CD4-positive, alpha-beta T cell treated with Interleukin-12 subunit alpha and Interleukin-12 subunit beta, for 1 hour (primary cell): Measurements from ENCODE around the gene MSS51.

Experiments
- DNase-seq: peaks from one replicate; pipeline ENCODE4 v3.0.0-alpha.2; 2020

MSS51 gene

DNA sequence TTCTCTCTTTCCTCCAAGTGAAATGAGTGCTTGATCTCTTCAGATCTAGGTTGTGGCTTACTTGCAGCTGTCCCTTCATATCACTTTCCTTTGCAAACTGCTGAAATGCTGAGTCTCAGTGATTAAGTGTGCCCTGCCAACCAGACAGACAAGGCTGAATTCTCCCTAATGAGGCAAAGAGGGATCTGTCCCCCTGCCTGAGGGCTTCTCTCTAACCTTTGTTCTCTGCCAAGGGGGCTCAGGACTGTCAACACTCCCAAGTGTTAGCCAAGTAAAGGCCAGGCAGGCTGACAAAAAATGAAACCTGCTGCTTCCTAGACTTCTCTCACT, at the start of gene MSS51:
TSS of gene MSS51 (minus strand) at position 24 of the 330 bp plus-strand sequence. CDS start 5,277 bp downstream, outside the sequence.
- DNase-seq = no peak

GRCh38 chr10:73480158-73480557, 46.8 kb upstream of the MSS51 start:
- DNase-seq = no peak

DNA sequence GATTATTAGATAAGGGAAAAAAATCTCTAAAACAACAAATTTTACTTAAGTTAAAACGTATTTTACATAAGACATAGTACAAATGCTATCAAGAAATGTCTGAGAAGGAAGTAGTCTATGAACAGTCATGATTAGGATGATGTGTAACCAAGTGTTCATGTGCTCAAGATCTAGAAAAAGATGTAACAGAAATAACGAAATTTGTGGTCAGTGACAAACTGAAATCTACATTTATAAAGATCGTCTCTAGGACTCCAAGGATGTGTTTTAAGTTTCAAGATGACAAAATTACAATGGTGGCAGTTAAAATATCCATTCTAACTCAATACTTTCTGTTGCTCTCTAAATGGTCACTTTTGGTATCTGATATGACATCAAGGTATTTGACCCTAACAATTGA, 45.3 kb upstream of the MSS51 start:
- no peak for DNase-seq

- DNase-seq = no peak
Observed at GRCh38 chr10:73471226-73471625, 37.9 kb upstream of the MSS51 start.

- DNase-seq = no peak
Observed at GRCh38 chr10:73469579-73469978, 36.2 kb upstream of the MSS51 start.

DNA sequence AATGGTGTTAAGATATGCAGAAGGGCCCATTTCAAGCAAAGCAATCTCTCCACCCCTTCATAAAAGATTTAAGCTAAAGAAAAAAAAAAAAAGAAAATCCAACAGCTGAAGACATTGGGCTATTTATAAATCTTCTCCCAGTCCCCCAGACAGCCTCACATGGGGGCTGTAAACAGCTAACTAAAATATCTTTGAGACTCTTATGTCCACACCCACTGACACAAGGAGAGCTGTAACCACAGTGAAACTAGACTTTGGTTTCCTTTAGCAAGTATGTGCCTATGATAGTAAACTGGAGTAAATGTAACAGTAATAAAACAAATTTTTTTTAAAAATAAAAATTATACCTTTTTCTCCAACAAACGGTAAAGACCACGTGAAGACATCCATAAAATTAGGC, 33.8 kb upstream of the MSS51 start:
- no peak for DNase-seq

DNA sequence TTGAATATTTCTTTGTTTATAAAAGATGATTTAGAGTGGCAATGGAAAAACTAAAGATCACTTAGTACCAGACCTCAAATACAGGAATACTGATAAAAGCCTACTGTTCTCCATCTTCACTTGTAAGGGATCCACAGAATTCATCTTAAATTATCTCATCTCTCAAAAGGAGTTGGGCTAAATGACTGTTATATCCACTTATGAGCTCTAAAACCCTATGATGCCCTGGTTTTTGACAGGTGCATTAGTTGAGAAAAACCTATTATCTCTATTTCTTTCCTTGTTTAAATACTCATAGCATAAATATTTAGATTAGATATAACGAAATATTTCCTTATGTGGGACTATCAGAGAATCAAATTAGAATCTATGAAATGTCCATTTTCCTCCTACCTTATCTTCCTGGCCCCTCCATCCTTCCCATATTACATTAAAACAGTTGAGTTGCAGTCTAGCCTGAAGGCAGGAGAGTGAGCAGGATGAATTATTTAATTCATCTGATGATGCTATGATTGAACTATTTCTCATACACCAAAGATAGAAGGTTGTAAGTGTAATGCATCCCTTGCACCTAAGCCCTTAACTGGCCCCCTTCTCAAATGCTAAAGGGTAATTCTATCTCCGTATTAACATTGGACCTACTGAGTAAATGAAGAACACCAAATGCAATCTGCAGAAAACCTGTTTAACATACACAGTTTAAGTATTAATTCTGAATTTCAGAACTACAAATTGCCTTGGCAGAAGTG, 32.8 kb upstream of the MSS51 start:
- DNase-seq = no peak

GRCh38 chr10:73460897-73461296, 27.5 kb upstream of the MSS51 start:
- DNase-seq = no peak

GRCh38 chr10:73459683-73460314, 26.4 kb upstream of the MSS51 start:
- no peak for DNase-seq

- DNase-seq = no peak
Observed at GRCh38 chr10:73456187-73456890, 23.0 kb upstream of the MSS51 start.

- no peak for DNase-seq
Observed at GRCh38 chr10:73449113-73449512, 15.8 kb upstream of the MSS51 start.

DNA sequence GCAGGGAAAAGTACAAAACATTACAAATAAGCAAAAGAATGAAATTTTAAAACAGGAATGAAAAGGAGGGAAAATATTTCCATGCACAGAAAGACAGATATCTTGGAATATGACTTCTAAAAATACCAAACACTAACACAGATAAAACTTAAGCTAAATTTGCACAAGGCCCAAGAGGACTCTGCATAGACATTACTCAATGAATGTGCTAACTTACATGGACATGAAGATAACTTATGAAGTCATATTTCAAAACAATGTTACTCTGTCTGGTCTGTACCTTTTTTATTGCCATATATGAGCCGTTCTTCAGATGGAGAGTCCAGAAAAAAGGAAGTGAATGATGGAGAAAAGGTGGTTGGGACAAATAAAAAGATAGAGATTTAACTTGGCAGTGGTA, 15.0 kb upstream of the MSS51 start:
- no peak for DNase-seq

- no peak for DNase-seq
Observed at GRCh38 chr10:73446926-73447325, 13.6 kb upstream of the MSS51 start.

GRCh38 chr10:73444457-73444856, 11.1 kb upstream of the MSS51 start:
- no peak for DNase-seq

DNA sequence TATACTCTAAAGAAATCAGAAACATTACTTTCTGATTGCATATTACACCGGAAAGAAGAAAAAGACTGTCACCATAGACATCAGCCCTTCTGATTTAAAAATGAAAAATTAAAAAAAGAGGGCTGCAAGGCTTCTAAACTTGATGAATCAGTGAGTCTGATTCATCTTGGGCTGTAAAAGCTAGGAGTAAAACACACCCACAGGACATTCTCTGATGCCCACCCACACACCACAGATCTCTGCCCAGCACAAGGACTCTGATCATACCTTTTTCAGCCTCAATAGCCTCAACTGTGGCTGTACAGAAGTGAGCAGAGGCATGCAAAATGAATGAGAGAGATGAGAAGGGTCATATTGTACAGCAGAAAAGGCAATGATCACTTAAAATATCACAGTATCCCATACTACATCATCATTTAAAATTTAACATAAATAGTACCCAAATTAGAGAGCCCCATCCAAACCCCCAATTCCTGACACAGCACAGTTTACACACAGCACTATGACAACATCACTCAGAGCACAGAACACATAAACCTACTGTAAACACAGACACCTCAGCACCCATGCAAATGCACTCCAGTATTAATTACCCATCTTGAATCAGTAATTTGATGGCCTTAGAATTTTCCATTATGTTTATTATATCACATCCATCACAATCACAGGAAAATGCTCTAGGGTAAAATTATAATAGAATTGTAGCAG, 6.4 kb upstream of the MSS51 start:
- DNase-seq = no peak

- no peak for DNase-seq
Observed at GRCh38 chr10:73439055-73439454, 5.7 kb upstream of the MSS51 start.

- no peak for DNase-seq
Observed at GRCh38 chr10:73432646-73433537, 469 bp downstream of the MSS51 start.

GRCh38 chr10:73426318-73426717, 7.0 kb downstream of the MSS51 start:
- no peak for DNase-seq

DNA sequence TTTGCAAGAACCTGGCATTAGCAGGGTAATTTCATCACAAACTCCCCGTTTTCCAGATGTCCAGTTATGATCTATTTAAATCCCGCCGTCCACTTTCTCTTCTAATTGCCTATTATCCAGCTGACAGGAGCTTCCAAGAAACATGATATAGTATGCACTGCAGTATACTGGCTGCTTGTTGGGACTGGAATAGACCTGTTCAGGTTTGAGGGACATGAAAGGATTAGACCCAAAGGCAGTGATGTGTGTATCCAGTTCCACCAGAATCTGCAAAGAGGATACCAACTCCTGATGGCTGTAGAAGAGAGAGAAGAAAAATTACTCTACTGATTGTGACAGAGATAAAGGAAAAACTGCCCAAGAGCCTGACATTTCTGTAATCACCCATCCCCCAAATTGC, 8.9 kb downstream of the MSS51 start:
- DNase-seq = no peak

DNA sequence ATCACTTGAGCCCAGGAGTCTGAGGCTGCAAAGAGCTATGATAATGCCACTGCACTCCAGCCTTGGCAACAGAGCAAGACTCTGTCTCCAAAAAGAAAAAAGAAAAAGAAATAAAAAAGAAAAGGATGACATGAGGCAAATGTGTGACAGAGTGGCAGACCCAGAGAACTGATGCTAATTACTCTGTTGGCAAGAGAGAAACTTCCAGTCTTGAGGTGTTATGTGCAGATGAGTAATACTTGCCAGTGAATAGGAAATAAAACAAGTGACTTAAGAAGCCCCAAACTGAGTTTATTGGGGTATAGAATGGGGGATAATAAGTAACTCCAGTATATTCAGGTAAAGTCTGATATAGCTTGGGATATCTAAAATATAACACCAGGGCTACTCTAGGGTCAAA, 10.1 kb downstream of the MSS51 start:
- no peak for DNase-seq

DNA sequence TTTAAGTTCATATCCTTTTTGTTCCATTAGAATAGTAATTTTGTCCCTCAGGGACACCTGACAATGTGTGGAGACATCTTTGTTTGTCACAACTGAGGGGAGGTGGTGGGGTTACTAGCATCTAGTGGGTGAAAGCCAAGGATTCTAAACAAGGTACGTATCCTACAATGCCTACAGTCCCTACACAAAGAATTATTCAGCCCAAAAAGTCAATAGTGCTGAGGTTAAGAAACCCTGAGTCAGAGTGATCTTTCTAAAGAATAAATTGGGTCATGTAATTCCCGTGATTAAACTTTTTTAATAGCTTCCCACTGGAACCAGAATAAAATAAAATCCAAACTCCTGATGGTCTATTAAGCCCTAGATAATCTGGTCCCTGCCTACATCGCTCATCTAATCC, 16.8 kb downstream of the MSS51 start:
- DNase-seq = no peak

DNA sequence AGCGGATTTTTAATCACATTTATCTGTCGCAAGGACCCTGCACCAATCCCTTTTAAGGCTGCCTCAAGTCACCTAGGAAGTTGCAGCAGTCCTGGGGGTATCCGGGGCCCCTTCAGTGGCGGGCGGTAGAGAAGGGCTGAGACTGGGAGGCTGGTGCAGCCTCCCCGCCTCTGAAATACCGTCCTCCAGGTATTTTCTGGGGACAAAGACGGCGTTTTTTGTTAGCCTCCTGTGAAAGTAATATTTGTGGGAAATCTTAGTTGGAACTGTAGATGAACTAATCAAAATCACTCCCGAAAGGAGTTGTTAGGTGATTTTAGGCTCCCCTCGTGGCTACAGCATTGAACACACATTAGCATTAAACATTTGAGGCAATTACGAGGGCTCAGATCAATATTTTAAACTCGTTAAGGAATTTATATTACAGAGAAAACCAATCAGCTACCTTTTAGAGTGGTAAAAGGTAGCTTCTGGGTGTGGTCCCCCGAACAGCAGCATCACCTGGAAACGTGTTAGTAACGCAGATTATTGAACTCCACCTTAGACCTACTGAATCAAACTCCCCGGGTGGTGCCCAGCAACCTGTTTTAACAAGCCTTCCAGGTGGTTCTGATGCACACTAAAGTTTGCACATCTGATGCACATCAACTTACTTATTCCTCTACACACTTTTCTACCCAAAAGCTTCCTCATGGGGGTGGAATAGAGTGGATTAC, 19.0 kb downstream of the MSS51 start:
- no peak for DNase-seq
